Neutrophil (primary cell): Measurements from ENCODE around the gene LRFN2.

Source experiments
- H3K27ac ChIP-seq: fragments of 200-600 bp; sonication (generic); 2 replicates; pipeline ENCODE4 v1.5.1; 2016; ENCODE audit warnings: mild to moderate bottlenecking, moderate library complexity
- H3K27me3 ChIP-seq: fragments of 200-600 bp; sonication (generic); 2 replicates; pipeline ENCODE4 v1.6.0; 2016; ENCODE audit warnings: mild to moderate bottlenecking
- H3K36me3 ChIP-seq: fragments of 200-600 bp; sonication (generic); 2 replicates; pipeline ENCODE4 v1.5.1; 2017
- H3K4me1 ChIP-seq, 2 experiments: fragments of 200-600 bp in 1 of 2; sonication (generic) in 1 of 2; 1 replicate in 1 of 2; 2 replicates in 1 of 2; pipeline versions ENCODE4 v1.5.1 to v1.6.1; 2013 to 2016; ENCODE audit warnings: low read depth in 1 of 2, low read length in 1 of 2, mild to moderate bottlenecking in 1 of 2, moderate library complexity in 1 of 2; ENCODE audit not compliant: control insufficient read depth in 1 of 2, insufficient read depth in 1 of 2
- H3K4me3 ChIP-seq, 2 experiments: fragments of 200-600 bp in 1 of 2; sonication (generic) in 1 of 2; 1 replicate in 1 of 2; 2 replicates in 1 of 2; pipeline ENCODE4 v1.5.1; 2013 to 2016; ENCODE audit warnings: low read depth in 1 of 2, low read length in 1 of 2, mild to moderate bottlenecking in 1 of 2, moderate library complexity in 1 of 2
- H3K9me3 ChIP-seq: fragments of 200-600 bp; sonication (generic); 2 replicates; pipeline ENCODE4 v1.5.1; 2016
- TF ChIP-seq, protein P1 (sequence below): fragments of 200-600 bp; sonication (generic); IDR thresholded peaks from 2 replicates; pipeline ENCODE4 v1.5.1; 2016; ENCODE audit warnings: antibody characterized with exemption

Gene LRFN2

DNA sequence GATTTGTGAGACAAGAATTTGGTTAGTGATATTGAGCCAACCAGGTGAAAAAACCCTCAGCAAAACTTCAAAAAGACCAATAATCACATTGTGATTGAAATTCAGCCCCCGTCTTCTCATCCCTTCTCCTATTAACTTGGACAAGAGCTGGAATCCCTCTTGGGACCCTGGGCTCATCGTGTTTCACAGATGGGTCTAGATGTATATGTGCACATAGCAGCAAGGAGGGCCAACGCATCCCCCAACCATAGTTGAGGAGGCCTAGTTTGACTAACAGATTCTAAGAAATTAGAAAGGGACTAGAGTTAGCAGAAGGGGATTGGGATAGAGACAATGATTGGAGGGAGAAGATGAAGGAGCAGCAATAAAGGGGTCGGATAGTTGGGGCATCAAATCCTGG lies 19.8 kb upstream of the LRFN2 start:
- Histone ChIP-seq H3K36me3 (no peaks in the 10 kb centered on the region), H3K9me3 (no peaks in the 10 kb centered on the region), H3K27ac (no peak overlapping the region), H3K27me3 (peaks cover 45% of the 10 kb centered on the region), H3K4me3 (no peak overlapping the region), H3K4me1 (no peaks in the 10 kb centered on the region)
- TF ChIP-seq, protein P1, sequence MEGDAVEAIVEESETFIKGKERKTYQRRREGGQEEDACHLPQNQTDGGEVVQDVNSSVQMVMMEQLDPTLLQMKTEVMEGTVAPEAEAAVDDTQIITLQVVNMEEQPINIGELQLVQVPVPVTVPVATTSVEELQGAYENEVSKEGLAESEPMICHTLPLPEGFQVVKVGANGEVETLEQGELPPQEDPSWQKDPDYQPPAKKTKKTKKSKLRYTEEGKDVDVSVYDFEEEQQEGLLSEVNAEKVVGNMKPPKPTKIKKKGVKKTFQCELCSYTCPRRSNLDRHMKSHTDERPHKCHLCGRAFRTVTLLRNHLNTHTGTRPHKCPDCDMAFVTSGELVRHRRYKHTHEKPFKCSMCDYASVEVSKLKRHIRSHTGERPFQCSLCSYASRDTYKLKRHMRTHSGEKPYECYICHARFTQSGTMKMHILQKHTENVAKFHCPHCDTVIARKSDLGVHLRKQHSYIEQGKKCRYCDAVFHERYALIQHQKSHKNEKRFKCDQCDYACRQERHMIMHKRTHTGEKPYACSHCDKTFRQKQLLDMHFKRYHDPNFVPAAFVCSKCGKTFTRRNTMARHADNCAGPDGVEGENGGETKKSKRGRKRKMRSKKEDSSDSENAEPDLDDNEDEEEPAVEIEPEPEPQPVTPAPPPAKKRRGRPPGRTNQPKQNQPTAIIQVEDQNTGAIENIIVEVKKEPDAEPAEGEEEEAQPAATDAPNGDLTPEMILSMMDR, result no peak

- H3K9me3 ChIP-seq, result no peaks in the 10 kb centered on the region
- TF ChIP-seq, protein P1, result no peak
- no peaks in the 10 kb centered on the region for H3K36me3 ChIP-seq
- H3K4me3 ChIP-seq, result no peak overlapping the region
- peaks cover 48% of the 10 kb centered on the region for H3K27me3 ChIP-seq
- no peaks in the 10 kb centered on the region for H3K4me1 ChIP-seq
- no peak overlapping the region for H3K27ac ChIP-seq
Measured at GRCh38 chr6:40606526-40606925, 19.4 kb upstream of the LRFN2 start.

- Histone ChIP-seq H3K27me3 (peaks cover 73% of the 10 kb centered on the region), H3K9me3 (no peaks in the 10 kb centered on the region), H3K4me3 (no peak overlapping the region), H3K36me3 (no peaks in the 10 kb centered on the region), H3K27ac (no peak overlapping the region), H3K4me1 (no peaks in the 10 kb centered on the region)
- TF ChIP-seq, protein P1, result no peak
Measured at GRCh38 chr6:40604082-40604481, 16.9 kb upstream of the LRFN2 start.

DNA sequence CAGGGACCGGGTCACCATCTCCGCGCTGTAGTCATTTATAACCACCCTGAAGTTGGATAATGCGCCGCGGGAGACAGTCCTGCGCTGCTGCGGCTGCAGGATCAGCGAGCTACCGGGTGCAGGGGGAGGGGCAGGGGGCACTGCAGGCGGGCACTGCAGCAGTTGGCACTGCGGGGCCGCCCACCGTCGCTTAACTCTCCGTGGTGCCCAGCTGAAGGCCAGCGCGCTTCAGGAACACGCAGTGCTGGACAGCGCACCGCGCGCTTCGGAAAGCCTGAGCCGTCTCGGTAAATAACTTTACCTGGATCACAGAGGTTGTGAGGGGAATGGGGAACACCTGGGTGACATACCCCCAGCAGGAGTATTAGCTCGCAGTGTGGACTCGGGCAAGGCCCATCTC lies 12.4 kb upstream of the LRFN2 start:
- Histone ChIP-seq H3K9me3 (no peaks in the 10 kb centered on the region), H3K4me3 (no peak overlapping the region), H3K27me3 (peaks cover 91% of the 10 kb centered on the region), H3K27ac (no peak overlapping the region), H3K36me3 (no peaks in the 10 kb centered on the region), H3K4me1 (no peaks in the 10 kb centered on the region)
- TF ChIP-seq, protein P1, result no peak

GRCh38 chr6:40598516-40598915 lies 11.4 kb upstream of the LRFN2 start:
- TF ChIP-seq, protein P1, result no peak
- H3K27me3 ChIP-seq, result peaks cover 81% of the 10 kb centered on the region
- no peaks in the 10 kb centered on the region for H3K9me3 ChIP-seq
- no peak overlapping the region for H3K4me3 ChIP-seq
- H3K36me3 ChIP-seq, result no peaks in the 10 kb centered on the region
- H3K4me1 ChIP-seq, result no peaks in the 10 kb centered on the region
- no peak overlapping the region for H3K27ac ChIP-seq

DNA sequence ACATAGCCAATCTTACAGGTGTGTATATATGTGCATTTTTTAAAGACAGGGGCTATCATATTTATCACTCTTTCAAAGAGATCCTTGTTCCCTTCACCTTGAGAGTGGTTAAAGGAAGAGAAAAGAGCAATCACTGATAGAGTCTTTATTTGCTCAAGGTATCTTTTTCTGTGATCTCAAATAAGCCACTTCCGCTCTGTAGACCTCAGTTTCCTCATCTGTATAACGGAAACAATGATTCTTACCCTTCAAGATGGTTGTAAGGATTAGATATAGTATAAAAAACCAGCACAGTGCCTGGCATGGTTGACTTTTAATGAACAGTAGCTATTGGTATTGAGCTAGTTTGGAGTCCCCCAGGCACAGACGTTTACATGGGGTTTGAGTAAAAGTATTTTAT lies 10.1 kb upstream of the LRFN2 start:
- H3K27ac ChIP-seq, result no peak overlapping the region
- H3K9me3 ChIP-seq, result no peaks in the 10 kb centered on the region
- TF ChIP-seq, protein P1, result no peak
- no peaks in the 10 kb centered on the region for H3K4me1 ChIP-seq
- peaks cover 71% of the 10 kb centered on the region for H3K27me3 ChIP-seq
- H3K4me3 ChIP-seq, result no peak overlapping the region
- H3K36me3 ChIP-seq, result no peaks in the 10 kb centered on the region
